NOMO-1 treated with DMSO at 0.1 percent for 48 hours (cell line): Measurements from ENCODE around the gene CLEC3B.

ENCODE experiments used
- DNase-seq: peaks from one replicate; lab custom pipeline; 2025; ENCODE audit not compliant: unreplicated experiment; lab: John Stamatoyannopoulos, UW

CLEC3B gene

GRCh38 chr3:45003406-45003805, 22.7 kb upstream of the CLEC3B start:
- DNase-seq, result no peak

GRCh38 chr3:45003859-45004258, 22.2 kb upstream of the CLEC3B start:
- no peak for DNase-seq

GRCh38 chr3:45007091-45007490, 19.0 kb upstream of the CLEC3B start:
- no peak for DNase-seq

DNA sequence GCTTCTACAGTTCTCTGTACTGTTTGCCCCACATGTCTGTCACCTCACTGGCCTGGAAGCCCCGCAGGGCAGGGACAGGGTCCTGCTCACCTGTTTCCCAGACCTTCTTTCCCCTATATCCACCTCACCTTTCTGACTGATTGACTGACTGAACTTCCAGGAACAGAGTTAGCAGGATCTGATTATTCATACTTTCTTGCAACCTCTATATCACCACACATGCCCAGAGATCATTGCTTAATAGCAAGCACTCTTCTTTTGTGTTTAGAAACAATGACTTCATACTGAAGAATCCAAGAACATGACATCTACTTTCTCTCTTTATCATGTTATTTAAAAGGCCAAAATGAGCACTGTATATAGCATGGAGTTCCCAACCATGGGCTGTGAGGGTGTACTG, 18.0 kb upstream of the CLEC3B start:
- DNase-seq, result no peak

DNA sequence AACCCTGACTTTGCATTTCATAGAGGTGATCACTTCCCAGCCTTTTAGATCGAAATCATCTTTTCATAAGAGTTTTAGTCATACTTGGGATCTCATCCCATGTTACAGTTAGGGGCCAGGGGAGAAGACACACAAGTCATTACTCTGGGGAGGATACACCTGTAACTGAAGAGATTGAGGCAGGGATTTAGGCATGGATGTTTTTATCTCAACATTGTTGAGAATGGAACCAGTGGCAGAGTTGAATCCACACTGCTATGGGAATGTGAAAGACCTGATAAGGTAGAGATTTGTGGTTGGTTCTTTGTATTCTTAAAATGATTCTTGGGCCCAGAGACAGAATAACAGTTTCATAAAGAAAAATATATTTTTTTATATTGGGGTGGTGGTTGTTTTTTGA, 16.2 kb upstream of the CLEC3B start:
- no peak for DNase-seq

DNA sequence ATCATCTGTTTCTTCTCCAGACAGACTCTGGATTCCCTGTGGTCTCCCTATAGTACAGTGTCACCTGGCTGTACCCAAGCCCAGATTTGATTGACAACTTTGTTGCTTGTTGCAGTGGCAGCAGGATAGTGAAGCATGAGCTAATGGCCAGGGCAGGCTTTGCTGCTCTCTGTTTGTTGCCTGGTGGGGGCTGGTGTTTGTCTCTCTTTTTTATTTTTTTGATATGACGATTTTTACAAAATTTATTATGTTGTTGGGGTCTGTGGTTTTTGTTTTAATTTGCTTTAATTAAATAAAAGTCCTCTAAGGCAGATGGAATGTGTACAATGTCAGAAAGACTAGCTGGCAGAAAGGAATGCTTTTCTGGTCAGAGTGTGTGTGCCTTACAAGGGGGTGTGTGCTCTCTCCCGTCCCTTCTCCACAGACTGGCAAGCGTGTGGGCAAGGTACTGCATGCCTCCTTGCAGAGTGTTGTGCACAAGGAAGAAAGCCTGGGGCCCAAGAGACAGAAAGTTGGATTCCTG, 15.2 kb upstream of the CLEC3B start:
- DNase-seq, result no peak

DNA sequence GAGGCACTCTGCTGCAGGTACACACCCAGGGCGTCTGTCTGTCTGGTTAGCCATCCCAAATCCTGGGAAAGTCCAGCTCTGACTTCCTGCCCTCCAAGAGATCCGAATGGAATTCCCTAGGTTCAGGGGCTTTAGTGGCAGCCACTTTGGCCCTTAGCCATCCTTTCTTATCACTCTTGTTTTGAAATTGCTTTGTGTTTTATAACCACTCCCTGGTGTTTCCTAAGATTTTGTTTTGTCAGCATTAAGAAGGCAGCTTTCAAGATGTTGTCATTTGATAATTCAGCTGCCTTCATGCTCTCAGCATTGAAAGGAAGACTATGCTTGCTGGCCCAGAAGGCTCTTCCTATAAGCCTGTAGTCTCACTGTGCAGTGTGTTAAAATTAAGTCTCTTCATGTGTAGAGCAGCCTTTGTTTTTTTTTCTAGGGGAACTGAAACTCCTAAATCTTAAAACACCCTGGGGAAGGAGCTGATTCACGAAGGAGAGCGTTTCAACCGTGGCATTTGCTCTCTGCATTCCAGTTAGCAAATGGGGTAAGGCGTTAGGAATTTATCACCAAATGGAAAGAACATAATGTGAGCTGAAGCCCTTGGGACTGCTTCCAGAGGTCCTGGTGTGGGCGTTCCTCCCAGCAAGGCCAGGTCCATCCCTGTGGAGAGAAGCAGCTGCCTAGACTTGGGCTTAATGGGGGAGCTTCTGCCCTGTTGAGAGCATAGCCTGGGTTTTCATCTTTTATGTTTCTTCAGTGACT, 14.2 kb upstream of the CLEC3B start:
- DNase-seq, result peak; percentile 82

DNA sequence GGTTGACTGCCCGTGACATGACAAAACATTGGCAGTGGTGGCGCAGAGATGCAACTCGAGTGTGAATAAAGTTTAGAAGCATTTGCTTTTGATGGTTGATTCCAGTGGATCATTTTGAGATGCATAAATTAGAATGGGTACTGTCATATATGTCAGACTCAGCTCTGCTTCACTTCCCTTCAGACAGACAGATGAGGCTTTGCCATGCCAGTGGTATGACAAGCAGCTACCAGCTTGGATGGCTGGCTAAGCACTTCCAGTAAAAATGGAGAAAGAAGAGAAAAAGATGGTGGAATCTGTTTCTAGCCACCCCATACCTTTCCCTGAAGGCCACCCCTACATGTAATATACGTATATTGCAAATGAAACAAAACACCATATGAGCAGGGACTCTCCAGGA, 13.5 kb upstream of the CLEC3B start:
- DNase-seq, result no peak

- DNase-seq, result no peak
Observed at GRCh38 chr3:45016916-45017315, 9.2 kb upstream of the CLEC3B start.

GRCh38 chr3:45017821-45018220, 8.3 kb upstream of the CLEC3B start:
- DNase-seq, result no peak

GRCh38 chr3:45020534-45020933, 5.6 kb upstream of the CLEC3B start:
- DNase-seq, result no peak

GRCh38 chr3:45021524-45022297, 4.4 kb upstream of the CLEC3B start:
- no peak for DNase-seq

DNA sequence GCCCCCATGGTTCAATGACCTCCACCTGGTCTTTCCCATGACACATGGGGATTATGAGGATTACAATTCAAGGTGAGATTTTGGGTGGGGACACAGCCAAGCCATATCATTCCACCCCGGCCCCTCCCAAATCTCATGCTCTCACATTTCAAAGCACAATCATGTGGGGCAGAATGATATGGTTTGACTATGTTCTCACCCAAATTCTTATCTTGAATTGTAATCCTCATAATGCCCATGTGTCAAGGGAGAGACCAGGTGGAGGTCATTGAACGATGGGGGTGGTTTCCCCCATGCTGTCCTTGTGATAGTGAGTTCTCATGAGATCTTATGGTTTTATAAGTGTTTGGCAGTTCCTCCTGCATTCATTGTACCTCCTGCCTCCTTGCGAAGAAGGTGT, 2.4 kb upstream of the CLEC3B start:
- no peak for DNase-seq

- no peak for DNase-seq
Observed at GRCh38 chr3:45024542-45025255, 1.4 kb upstream of the CLEC3B start.

- no peak for DNase-seq
Observed at GRCh38 chr3:45026957-45027356, 854 bp downstream of the CLEC3B start.

- no peak for DNase-seq
Observed at GRCh38 chr3:45027441-45027840, 1.3 kb downstream of the CLEC3B start.

GRCh38 chr3:45029216-45029615, 3.1 kb downstream of the CLEC3B start:
- DNase-seq, result no peak

- DNase-seq, result no peak
Observed at GRCh38 chr3:45029661-45030060, 3.6 kb downstream of the CLEC3B start.

GRCh38 chr3:45031531-45031930, 5.4 kb downstream of the CLEC3B start:
- no peak for DNase-seq

DNA sequence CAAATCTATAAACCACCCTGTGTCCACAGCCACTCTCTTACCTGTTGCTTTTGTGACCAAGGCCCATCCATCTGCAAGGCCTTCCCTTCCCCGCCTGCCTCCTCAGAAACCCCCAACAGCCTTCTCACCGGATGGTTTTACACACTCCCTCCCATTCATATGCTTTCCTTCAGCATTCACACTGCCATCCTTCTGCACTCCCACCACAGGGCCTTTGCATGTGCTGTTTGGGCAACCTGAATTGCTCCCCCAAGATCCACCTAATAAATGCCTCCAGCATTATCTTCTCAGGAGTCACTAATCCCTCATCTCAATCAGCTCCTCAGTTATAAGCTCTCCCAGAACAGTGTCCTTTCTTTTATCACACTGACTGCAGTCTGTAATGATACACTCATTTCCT, 6.0 kb downstream of the CLEC3B start:
- DNase-seq, result no peak

DNA sequence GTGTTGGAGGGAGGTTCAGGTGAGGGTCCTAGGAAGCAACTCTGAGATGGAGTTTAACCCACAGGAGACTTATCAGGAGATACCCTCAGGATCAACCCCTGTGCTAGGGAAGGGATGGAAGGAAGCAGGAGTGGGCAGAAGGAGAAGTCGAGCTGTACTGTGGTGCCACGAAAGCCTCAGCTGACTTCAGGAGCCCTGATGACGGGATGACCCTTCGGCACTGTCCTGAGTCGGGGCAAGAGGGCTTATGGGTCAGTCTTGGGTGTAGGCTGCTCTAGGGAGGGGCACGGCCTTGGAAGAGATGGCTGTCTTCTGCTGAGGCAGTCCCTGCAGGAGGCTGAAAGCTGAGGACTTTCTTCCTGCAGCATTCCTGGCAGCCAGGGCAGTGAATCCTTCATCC, 7.7 kb downstream of the CLEC3B start:
- DNase-seq, result no peak
